ENCODE data around the gene FCER1A.

DNA sequence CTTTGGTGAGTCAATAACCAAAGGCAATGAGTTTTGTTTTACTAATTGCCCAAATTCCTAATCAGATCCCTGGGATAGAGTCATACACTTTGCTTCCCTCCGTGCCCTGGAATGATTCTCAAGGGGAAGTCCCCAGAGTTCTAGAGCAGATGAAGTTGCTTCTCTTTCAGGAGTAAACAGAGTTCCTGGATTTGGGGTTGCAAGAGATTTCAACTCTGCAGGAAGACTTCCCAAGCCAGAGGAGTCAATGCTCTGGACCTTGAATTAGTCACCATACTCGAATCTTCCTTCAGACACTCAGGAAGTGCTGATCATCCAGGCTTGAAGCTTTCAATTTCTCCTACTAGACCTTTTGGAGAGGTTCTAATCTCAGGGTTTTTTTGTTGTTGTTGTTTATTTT, 39.6 kb downstream of the FCER1A start:
- TF ChIP-seq, protein P1, sequence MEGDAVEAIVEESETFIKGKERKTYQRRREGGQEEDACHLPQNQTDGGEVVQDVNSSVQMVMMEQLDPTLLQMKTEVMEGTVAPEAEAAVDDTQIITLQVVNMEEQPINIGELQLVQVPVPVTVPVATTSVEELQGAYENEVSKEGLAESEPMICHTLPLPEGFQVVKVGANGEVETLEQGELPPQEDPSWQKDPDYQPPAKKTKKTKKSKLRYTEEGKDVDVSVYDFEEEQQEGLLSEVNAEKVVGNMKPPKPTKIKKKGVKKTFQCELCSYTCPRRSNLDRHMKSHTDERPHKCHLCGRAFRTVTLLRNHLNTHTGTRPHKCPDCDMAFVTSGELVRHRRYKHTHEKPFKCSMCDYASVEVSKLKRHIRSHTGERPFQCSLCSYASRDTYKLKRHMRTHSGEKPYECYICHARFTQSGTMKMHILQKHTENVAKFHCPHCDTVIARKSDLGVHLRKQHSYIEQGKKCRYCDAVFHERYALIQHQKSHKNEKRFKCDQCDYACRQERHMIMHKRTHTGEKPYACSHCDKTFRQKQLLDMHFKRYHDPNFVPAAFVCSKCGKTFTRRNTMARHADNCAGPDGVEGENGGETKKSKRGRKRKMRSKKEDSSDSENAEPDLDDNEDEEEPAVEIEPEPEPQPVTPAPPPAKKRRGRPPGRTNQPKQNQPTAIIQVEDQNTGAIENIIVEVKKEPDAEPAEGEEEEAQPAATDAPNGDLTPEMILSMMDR (IDR thresholded peaks at IDR 0.05; ENCODE audit: low read depth, low read length): no peak
- no peak for TF ChIP-seq EZH2phosphoT487 (IDR thresholded peaks at IDR 0.05; ENCODE audit: low read depth)
